Measurements from ENCODE around the gene UBA7. TPM values are rescaled to one million over a fixed set of nuclear protein-coding genes. Genes with fewer than 3 reads are reported as not detected.

Gene UBA7
- total and polyA plus RNA-seq, 2 experiments from 2014 or later = 0.14 to 0.50 TPM

GRCh38 chr3:49757197-49757596, 56.6 kb downstream of the UBA7 start:
- peaks cover 94% of the 10 kb centered on the region for H3K79me2 ChIP-seq (replicated peaks; ENCODE audit: insufficient read depth)
- H3K27ac ChIP-seq (ENCODE audit: low read depth) = peak overlapping the region; percentile 52; the same call in 1 of the 2 replicates
- DNase-seq (ENCODE audit: low spot score) = no peak
- Mint-ChIP-seq H3K4me3 (no peak overlapping the region), H3K9me3 (no peaks in the 10 kb centered on the region), H3K4me1 (peaks cover 4% of the 10 kb centered on the region; the same call in 1 of the 3 replicates), H3K36me3 (ENCODE audit: low read depth) (no peaks in the 10 kb centered on the region), H3K27ac (no peak overlapping the region), H3K27me3 (ENCODE audit: insufficient read depth, low read depth, poor library complexity) (no peaks in the 10 kb centered on the region)
- H3K9me2 ChIP-seq (ENCODE audit: insufficient read depth) = no peaks in the 10 kb centered on the region
- no peaks in the 10 kb centered on the region for H3K4me1 ChIP-seq (ENCODE audit: insufficient read depth)
- peaks cover 32% of the 10 kb centered on the region for H4K20me1 ChIP-seq (replicated peaks; ENCODE audit: insufficient read depth)
- H3K4me2 ChIP-seq = no peak overlapping the region
- TF ChIP-seq NANOG (IDR thresholded peaks at IDR 0.05; ENCODE audit: borderline replicate concordance) = no peak
- no peak for TF ChIP-seq CTCF (conservative IDR thresholded peaks at IDR 0.05; ENCODE audit: low read depth in 2 of 2)
- TF ChIP-seq POLR2AphosphoS5 (IDR thresholded peaks at IDR 0.05; ENCODE audit: low read depth) = no peak
- TF ChIP-seq ZNF331 (CRISPR knock-in tag; IDR thresholded peaks at IDR 0.05; ENCODE audit: low read depth) = no peak
- TF ChIP-seq EZH2phosphoT487 (IDR thresholded peaks at IDR 0.05; ENCODE audit: unreplicated experiment) = no peak
- no peak for TF ChIP-seq JUNB (IDR thresholded peaks at IDR 0.05; ENCODE audit: unreplicated experiment)
- no peak for TF ChIP-seq REST (IDR thresholded peaks at IDR 0.05; ENCODE audit: unreplicated experiment)
- TF ChIP-seq ZNF462 (CRISPR knock-in tag; IDR thresholded peaks at IDR 0.05) = no peak
- TF ChIP-seq ZNF114 (CRISPR knock-in tag; IDR thresholded peaks at IDR 0.05) = no peak
- no peak for TF ChIP-seq EZH2 (IDR thresholded peaks at IDR 0.05; ENCODE audit: low read depth, unreplicated experiment)
- no peak for TF ChIP-seq ETS1 (IDR thresholded peaks at IDR 0.05)
- no peak for TF ChIP-seq STAT1 (IDR thresholded peaks at IDR 0.05; ENCODE audit: unreplicated experiment)
- TF ChIP-seq CREB1 (CRISPR knock-in tag; IDR thresholded peaks at IDR 0.05; ENCODE audit: low read depth) = no peak
- no peak overlapping the region for H2AFZ ChIP-seq
- 0 out of 2 replicates have a peak, but pooled peaks cover 5% of the 10 kb centered on the region for H3F3A ChIP-seq (replicated peaks; ENCODE audit: low read depth)
- ATAC-seq = no peak
- no peaks in the 10 kb centered on the region for H3K27me3 ChIP-seq (ENCODE audit: insufficient read depth)
- H3K4me3 ChIP-seq = no peak overlapping the region
- H3K36me3 ChIP-seq (ENCODE audit: insufficient read depth) = no peaks in the 10 kb centered on the region

All from GM23338 (cell line).